Adrenal gland (tissue), 5 donors: ENCODE data around the gene TPRG1.

Experiments
- CTCF ChIP-seq, 6 experiments: fragments of 450-650 bp in 4 of 6; fragments of 200-600 bp in 2 of 6; sonication (generic) in 1 of 6; IDR thresholded peaks; 1 replicate in 5 of 6; 2 replicates in 1 of 6; pipeline versions ENCODE4 v1.5.1 to v1.8.0; 2016 to 2021; ENCODE audit warnings: antibody characterized with exemption in 6 of 6, mild to moderate bottlenecking in 2 of 6, moderate library complexity in 1 of 6
- POLR2A ChIP-seq, 2 donors: fragments of 450-650 bp; IDR thresholded peaks; one replicate each; pipeline ENCODE4 v1.6.1; 2017; ENCODE audit warnings: antibody characterized with exemption in 2 of 2, mild to moderate bottlenecking in 2 of 2, moderate library complexity in 1 of 2
- donor health status: DM: no; HTN: no; CAD: no.

DNA sequence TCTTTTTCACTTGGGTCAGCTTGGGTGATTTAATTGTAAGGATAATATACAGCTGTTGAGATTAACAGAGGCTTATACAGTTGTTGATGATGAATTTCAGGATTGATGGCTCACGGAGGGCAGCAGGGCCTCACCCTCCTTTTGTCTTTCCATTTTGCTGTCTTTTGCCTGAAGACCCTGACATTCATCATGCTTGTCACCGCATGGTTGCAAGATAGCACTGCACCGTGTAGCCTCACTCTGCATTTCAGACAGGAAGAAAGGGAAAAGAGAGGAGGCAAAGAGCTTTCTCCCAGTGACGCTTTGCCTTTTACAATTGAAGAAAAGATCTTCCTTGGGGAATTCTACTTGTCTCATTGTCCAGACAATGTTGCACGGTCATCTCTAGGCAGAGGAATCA lies 115.1 kb downstream of the TPRG1 start:
- TF ChIP-seq POLR2A (IDR thresholded peaks at IDR 0.05) (no peak), CTCF (IDR thresholded peaks at IDR 0.05) (no peak)
